Measurements from ENCODE around the gene LMOD3.

The LMOD3 gene

DNA sequence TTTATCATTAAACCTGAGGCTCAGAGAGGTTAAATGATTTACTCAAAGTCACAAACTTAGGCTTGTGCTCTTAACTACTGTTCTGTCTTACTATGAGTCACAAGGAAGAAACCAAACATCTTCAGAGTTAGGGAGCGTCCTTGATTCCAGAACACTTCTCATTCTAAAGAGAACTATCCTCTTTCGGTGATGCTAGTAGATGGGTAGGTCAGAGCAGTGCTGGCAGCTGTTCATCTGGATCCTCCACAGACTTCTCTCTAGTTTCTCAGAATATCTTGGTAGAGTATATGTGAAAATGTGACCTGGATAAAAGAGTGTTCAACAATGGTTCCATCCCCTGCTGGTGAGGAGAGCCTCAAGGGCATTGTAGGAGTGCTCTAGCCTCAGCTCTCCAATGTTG lies 34.3 kb downstream of the LMOD3 start:
- no peak for DNase-seq

DNA sequence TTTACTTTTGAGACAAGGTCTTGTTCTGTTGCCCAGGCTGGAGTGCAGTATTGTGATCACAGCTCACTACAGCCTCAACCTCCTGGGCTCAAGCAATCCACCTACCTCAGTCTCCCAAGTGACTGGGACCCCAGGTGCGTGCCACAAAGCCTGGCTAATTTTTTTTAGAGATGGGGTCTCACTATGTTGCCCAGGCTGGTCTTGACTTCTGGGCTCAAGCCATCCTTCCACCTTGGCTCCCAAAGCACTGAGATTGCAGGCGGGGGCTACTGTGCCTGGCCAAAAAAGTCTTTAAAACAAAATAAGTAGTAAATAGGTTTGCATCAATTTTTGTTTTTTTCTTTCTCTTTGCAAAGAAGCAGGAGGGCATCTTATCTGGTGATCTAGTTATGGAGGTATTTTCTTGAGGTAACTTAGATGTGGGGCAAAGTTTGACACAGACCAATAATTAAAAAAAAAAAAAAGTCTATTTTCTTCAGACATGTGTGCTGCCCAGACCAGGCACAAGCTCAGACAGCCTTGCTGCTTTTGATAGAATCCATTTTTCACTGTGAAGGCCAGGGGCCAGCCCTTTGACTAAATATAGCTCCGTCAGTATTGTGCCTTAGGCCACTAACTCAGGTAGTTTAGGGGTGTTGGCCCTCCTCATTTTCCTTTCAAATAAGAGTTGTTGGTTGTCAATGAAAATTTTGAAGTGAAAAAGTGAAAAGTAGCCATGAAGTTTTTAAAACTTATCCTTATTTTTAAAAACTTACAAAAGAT lies 35.2 kb downstream of the LMOD3 start:
- no peak for DNase-seq

DNA sequence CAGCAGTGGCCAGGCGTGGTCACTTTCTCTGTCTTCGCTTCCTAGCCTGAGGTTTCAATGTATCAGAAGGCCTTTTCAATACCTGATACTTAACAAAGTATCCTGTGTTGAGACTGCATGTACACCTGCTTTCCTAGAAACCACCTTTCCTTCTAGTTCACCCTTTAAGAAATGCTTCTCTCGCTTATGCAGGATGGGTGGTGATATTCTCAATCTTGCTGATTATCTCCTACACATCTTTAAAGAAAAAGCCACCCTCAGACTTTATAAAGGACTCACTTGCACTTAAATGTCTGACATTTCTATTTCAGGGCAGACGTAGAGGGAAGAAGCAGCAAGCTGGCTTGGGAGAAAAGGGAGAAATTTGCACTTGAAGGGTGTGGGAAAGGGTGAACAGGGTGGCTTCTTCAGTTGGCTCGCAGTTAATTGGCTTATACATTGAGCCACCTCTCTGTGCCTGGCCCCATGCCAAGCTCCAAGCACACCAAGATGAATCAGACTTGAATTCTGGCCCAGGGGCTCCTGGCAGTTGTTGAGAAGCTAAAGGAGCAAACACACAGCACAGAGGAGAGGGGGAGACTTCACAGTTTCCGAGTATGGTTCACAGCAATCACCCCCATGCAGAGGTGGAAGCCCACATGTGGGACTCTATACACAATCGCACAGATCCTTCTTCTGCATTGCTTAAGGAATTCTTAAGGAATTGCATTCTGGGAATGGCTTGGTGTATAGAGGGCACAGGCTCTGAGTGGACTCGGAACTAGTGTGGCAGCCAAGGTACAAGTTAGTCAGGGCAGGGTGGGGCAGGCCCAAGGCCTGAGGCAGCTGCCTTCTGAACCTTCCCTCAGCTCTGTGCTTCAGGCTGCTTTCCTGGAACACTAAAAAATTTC lies 36.3 kb downstream of the LMOD3 start:
- DNase-seq, result peak; percentile 33

DNA sequence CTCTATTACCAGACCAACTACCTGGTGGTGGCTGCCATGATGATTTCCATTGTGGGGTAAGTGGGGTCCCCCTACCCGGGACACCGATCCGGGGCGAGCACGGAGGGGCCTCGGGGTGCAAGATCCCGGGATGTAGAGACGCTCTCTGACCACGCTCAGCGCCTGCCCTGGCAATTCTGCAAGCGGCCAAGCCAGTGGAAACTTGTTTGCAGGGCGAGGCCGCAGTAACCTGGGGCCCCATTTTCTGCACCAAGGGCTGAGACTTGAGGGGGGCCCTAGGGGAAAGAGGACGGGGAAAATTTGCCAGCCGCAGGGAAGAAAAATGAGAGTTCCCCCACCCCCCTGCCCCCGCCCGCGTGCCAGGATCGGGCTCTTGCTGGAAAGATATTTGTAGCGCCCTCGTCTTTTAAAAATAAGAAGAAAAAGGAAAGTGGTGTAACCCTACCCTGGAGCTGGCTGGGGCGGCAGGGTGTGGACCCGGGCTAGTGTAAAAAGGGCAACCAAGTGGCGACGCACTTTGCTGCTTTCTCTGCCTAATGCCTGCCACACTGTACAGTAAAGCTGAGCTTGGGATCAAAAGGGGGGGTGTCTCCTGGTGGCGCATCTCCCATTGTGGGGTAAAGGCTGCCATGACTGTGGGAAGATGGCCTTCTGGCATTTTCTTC lies 37.1 kb downstream of the LMOD3 start:
- DNase-seq, result peak; percentile 11

DNA sequence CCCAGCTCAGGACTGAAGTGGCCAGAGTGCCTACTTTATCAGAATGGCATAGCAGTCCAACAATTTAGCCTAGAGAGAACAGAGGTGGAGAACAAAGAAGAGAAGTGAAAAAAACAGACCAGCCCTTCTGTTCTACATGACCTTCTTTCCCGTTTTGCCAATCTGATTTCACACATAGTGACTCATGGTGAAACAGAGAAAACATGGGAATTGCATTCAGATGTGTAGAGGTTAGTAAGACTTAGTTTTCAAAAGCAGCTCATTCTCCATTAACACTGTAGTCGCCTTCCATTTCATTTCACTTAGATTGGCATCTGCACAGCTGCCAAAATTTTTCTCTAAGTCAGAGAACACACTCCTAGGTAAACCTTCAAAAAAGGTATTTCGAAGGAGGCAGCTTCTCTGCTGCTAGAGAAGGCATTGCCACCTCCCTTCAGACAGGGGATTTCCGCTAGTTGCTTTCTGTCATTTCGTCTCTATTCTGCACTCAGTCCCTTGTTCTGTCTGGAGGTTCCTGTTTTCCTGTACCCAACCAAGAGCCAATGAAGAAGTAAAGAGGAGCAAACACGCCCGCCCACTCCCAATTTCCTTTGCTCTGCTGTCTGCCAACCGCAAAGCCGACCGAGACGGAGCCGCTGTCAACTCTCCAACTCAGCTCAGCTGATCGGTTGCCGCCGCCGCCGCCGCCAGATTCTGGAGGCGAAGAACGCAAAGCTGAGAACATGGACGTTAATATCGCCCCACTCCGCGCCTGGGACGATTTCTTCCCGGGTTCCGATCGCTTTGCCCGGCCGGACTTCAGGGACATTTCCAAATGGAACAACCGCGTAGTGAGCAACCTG lies 37.8 kb downstream of the LMOD3 start, which contains the start of gene ARL6IP5:
ARL6IP5 (plus strand) TSS at position 612 of the 842 bp plus-strand sequence; CDS start at position 723, 111 bp downstream.
- DNase-seq, result peak; percentile 84

DNA sequence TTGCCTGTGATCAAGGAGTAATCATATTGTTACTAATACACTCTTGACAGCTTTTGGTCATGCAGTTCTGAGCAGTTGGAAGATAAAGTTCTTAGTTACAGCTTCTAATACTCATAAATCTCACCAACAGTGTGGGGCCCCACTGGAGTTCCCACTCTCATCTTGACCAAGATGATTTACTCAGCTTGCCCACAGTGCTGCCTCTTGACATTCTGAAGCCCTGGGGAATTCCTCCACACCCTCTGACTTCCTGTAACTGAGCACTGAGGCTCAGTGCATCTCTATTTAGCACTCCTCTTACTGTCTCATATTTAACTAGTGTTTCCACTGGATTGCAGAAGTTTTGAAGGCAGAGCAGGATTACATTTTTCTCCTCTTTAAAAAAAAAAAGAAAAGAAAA lies 39.6 kb downstream of the LMOD3 start:
- DNase-seq, result peak; percentile 14

DNA sequence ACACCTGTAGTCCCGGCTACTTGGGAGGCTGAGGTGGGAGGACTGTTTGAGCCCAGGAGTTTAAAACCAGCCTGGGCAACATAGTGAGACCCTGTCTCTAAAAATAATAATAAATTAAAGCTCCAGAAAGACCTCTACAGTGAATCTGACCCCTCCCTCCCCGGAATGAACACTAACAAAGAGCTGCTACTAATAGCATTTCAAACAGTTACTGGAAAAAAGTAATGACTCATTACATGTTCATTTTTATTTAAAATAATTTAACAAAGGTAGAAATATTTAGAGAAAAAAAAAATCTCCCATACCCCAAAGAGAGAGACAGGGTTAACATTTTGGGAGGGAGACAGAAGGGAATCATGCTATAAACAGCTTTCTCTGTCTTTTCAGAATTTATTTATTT lies 40.0 kb downstream of the LMOD3 start:
- DNase-seq, result no peak

DNA sequence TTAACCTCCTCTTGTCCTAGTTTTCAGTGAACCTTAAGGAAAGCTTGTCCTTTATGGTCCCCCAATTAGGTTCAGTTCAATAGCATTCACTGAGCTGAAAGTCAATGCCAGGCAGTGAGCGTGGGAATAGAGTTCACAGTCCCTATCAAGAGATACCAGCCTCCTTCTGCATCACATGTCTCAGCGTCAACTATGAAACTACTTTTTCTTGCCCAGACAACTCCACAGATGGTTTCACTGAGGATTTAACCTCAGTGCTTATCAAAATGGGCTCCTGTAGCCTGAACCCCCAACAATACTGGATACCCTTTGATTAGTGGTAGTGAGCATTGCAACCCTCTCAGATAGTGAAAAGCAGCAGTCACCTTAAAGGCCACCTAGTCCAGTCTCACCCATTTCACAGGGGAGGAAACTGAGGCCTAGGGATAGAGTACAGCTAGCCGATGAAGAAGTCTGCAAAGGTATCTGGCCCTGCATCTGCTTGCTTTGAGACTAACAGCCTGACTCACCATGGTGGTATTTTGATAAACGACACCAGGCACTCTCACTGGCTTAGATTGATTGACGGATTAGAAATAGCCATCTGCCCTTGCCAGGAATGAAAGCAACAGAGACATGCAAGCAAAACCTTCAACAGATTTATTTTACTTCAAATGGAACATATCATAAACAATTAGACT lies 40.7 kb downstream of the LMOD3 start:
- peak; percentile 30 for DNase-seq

DNA sequence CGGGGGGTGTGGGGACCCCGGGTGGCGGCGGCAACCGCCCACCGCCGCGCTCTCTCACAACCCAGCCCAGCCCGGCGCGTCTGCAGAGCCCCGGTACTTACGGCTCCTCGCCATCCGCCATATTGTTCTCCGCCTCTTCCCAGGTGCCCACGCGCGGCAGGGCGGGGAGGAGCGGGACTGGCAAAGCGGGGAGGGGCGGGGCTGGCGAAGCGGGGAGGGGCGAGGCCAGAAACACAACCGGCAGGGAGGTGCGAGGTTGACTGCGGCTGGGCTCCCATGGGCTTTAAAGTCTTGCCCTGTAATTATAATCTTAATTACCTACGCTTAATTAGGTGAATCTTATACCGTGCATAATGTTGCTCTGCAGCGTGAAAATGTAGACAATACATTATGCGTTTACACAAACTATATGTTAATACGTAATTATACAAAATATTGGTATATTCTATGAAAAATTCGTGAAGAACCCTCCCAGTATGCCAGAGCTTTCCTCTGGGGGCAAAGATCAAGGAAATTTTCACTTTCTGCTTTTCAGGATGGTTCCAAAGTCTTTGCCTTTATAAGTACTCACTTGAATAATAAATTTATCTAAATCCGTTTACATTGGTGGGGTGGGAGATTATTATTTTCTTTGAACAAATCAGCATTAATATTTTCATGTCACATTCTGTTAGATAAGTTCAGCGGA lies 42.0 kb downstream of the LMOD3 start, which contains the start of gene UBA3:
UBA3 (minus strand) TSS at position 133 of the 688 bp plus-strand sequence; CDS start at position 121, 12 bp downstream.
- DNase-seq, result peak; percentile 84

DNA sequence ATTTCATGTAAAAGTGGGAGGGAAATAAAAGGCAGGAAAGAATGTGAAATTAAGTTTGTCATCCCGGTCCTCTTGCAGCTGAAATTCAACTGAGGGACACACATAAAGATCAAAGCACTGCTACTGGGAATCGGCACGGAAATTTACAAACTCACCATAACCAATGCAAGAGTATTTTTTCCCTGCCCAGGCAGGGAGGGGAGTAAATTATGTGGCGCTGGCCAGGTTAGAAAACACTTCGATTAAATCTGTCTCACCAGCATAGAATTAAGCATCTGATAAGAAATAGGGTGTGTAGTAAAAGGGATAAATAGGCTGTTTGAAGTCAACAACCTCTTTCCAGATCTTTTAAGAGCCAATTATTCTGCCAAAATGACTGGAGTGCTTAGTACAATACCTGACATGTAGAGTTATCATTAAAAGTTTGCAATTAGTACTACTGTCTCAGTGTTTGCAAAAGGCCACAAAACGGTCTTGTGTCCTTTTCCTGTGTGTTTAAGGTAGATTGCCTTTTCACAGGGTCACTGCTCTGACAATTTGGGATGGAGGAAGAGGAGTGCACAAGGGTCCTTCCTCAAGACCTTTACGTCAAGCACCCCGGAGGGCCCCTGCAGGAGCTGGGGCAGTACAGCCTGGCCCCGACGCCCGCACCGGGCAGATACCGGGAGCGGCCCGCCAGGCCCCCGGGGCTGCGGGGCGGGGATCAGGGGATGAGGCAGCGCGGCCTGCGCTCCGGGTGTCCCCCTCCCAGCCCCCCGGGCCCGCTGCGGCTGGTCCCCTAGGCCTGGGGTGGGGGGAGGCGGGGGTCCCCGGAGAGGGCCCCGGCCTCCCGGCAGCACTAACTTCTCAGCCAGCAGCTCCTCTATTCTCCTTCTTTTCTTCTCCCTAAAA lies 42.9 kb downstream of the LMOD3 start:
- DNase-seq, result peak; percentile 16

DNA sequence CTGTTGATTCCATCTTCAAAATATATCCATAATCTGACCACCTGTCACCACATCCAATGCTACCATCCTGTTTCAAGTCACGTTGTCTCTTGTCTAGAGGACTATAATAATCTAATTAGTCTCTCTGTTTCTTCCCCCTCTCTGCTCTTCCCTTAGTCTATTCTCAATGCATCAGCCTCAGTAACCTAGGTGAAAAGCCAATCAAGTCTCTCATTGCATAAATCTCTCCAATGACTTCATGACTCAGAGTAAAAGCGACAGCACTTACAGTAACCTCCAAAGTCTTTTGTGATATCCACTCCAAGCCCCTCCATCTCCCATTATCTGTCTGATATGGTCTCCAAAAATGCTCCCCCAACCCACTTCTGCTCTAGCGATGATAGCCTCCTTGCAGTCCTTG lies 49.5 kb downstream of the LMOD3 start:
- no peak for DNase-seq

DNA sequence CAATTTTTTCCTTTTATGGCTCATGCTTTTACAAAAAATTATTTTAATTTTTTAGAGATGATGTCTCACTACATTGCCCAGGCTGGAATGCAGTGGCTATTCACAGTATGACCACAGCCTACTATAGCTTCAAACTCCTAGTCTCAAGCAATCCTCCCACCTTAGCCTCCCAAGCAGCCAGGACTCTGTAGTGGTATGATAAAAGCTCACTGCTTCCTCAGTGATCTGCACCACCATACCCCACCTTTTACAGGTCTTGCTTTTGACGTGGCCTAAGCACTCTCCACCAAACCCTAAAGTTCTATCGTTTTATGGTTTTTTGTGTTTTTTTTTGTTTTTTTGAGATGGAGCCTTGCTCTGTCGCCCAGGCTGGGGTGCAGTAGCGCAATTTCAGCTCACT lies 56.3 kb downstream of the LMOD3 start:
- no peak for DNase-seq

DNA sequence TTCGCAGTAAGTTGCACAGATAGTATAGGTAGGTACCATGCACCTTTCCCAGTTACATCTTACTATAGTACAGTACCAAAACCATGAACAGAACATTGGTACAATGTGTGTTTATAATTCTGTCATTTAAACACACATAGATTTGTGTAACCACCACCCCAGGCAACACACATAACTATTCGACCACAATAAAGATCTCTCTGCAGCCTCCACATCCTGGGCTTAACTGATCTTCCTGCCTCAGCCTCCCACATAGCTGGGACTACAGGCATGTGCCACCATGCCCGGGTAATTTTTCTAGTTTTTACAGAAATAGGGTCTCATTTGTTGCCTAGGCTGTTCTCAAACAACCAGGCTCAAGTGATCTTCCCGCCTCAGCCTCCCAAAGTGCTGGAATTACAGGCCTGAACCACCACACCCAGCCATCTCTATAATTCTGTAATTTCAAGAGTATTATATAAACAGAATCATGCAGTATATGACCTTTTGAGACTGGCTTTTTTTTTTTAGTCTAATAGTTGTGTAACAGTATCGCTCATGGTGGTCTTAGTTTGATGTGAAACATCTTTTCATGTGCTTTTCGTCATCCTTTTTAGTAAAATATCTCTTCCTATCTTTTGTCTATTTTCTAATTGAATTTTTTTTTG lies 57.0 kb downstream of the LMOD3 start:
- no peak for DNase-seq

DNA sequence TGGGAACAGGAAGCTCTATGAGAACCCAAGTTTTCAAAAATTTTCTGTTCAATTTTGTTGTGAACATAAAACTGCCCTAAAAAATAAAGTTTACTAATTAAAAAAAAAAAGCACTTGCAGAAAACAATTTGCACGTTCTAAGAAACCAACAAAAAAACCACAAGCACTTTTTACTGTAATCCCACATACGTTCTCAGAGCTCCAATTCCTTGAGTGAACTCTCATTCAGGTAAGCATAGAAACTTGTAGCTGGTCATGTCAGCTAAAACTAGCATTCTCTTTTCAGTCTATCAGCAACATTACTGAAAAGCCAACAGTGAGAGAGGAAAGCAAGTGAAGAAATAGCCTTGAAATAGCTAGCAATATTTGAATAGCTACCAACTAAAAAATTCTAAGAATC lies 58.8 kb downstream of the LMOD3 start:
- DNase-seq, result no peak

DNA sequence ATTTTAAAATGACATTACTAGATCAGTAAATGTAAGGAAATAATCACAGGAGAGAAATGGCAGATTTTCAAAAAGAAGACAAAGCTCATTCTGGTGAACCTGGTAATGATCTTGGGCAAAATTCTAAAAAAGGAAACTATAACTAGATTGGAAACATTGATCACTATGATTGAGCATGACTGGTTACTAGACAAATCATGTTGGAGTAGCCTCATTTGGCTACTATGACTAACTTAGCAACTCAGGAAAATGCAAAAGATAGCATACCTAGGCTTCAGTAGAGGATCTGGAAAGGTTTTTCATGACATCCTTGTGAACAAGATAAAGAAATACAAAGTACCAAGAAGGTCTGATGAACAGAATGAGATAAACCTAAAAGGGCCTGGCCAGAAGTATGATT lies 62.7 kb downstream of the LMOD3 start:
- no peak for DNase-seq

DNA sequence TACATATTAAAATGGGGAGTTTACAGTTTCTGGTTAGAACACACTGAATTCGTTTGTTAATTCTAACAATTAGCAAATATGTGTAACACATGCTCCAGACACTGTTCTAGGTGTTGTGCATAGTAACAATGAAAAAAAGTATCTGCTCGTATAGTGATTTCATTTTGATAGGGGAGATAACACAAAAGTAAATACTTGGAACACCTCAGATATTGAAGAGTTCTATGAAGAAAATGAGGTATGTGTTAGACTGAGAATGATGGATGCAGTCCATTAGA lies 63.5 kb downstream of the LMOD3 start:
- DNase-seq, result no peak

DNA sequence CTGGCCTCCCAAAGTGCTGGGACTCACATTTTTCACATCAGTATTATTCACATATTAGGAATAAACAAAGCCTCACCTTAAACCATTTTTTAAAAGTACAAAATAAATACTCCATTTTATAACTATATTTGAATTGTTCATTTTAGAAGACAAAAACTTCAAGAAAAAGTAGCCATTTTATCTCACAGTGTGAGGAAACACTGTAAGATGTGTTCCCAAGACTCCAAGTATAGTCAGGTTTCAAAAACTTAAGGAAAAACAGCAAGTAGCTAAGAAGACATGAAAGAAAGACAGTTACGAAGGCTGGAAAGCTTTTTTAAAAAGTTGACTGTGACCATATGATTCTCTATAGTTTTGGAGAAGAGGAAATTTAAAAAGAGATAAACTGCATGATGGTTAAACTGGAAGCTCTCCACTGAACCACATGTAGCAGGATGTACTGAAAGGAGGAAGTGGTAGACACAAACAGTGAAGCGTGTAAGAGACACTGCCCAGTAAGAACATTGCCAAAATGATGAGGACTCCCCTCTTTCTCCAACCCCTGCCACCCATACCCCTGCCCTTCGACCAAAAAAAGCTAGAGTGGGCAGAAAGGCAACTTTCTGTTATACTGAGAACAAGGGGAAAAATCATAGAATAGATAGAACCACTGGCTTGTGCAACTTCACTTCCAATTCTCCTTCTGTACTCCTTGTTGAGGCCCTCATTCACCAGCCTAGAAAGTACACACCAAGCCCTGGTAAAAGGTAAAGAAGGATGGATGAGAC lies 64.0 kb downstream of the LMOD3 start:
- no peak for DNase-seq

Measured in DMS53 (cell line).